Nephron (organoid): ENCODE measurements around the gene SULT2B1.

Source experiments
- H3K27ac Mint-ChIP-seq, 3 experiments: 2 replicates each; pipeline ENCODE4 v1.8.0; 2020; ENCODE audit warnings: mixed read lengths in 3 of 3, mild to moderate bottlenecking in 2 of 3, moderate library complexity in 1 of 3
- H3K27me3 Mint-ChIP-seq: 2 replicates; pipeline ENCODE4 v1.8.0; 2021; ENCODE audit warnings: low read depth, mild to moderate bottlenecking, moderate library complexity, mixed read lengths
- H3K36me3 Mint-ChIP-seq: 2 replicates; pipeline ENCODE4 v1.8.0; 2020; ENCODE audit warnings: low read depth, mixed read lengths
- H3K4me1 Mint-ChIP-seq: 2 replicates; pipeline ENCODE4 v1.8.0; 2020; ENCODE audit warnings: mixed read lengths
- H3K4me3 Mint-ChIP-seq, 3 experiments: 2 replicates each; pipeline ENCODE4 v1.8.0; 2020; ENCODE audit warnings: mild to moderate bottlenecking in 3 of 3, mixed read lengths in 3 of 3, moderate library complexity in 2 of 3
- H3K9me3 Mint-ChIP-seq: 2 replicates; pipeline ENCODE4 v1.8.0; 2020; ENCODE audit warnings: mixed read lengths
- CTCF ChIP-seq, 3 experiments: fragments of 200-600 bp; sonication (generic); IDR thresholded peaks; one replicate each; pipeline ENCODE4 v1.5.0; 2021; ENCODE audit warnings: antibody characterized with exemption in 3 of 3; ENCODE audit not compliant: unreplicated experiment in 3 of 3

SULT2B1 gene

GRCh38 chr19:48596679-48597465 is 44.9 kb downstream of the SULT2B1 start:
- no peak overlapping the region for H3K4me3 Mint-ChIP-seq
- H3K9me3 Mint-ChIP-seq = no peaks in the 10 kb centered on the region
- TF ChIP-seq CTCF (IDR thresholded peaks at IDR 0.05; ENCODE audit: unreplicated experiment in 3 of 3) = no peak
- H3K36me3 Mint-ChIP-seq = no peaks in the 10 kb centered on the region
- no peak overlapping the region for H3K27ac Mint-ChIP-seq
- H3K4me1 Mint-ChIP-seq = no peaks in the 10 kb centered on the region
- peaks cover 4% of the 10 kb centered on the region for H3K27me3 Mint-ChIP-seq

- TF ChIP-seq CTCF (IDR thresholded peaks at IDR 0.05; ENCODE audit: unreplicated experiment in 3 of 3) = no peak
- no peak overlapping the region for H3K4me3 Mint-ChIP-seq
- H3K9me3 Mint-ChIP-seq = no peaks in the 10 kb centered on the region
- H3K4me1 Mint-ChIP-seq = no peaks in the 10 kb centered on the region
- H3K36me3 Mint-ChIP-seq = no peaks in the 10 kb centered on the region
- H3K27ac Mint-ChIP-seq = no peak overlapping the region
- H3K27me3 Mint-ChIP-seq = no peaks in the 10 kb centered on the region
These were observed 47.2 kb downstream of the SULT2B1 start for GRCh38 chr19:48598996-48599700.

GRCh38 chr19:48600679-48601417 is 48.9 kb downstream of the SULT2B1 start:
- Mint-ChIP-seq H3K27ac (no peak overlapping the region), H3K9me3 (no peaks in the 10 kb centered on the region), H3K27me3 (no peaks in the 10 kb centered on the region), H3K4me3 (no peak overlapping the region), H3K36me3 (no peaks in the 10 kb centered on the region), H3K4me1 (no peaks in the 10 kb centered on the region)
- no peak for TF ChIP-seq CTCF (IDR thresholded peaks at IDR 0.05; ENCODE audit: unreplicated experiment in 3 of 3)

GRCh38 chr19:48603001-48603400 is 51.0 kb downstream of the SULT2B1 start:
- H3K27me3 Mint-ChIP-seq = no peaks in the 10 kb centered on the region
- H3K36me3 Mint-ChIP-seq = no peaks in the 10 kb centered on the region
- H3K27ac Mint-ChIP-seq = no peak overlapping the region
- H3K4me3 Mint-ChIP-seq = no peak overlapping the region
- no peaks in the 10 kb centered on the region for H3K9me3 Mint-ChIP-seq
- TF ChIP-seq CTCF (IDR thresholded peaks at IDR 0.05; ENCODE audit: unreplicated experiment in 3 of 3) = no peak
- no peaks in the 10 kb centered on the region for H3K4me1 Mint-ChIP-seq

- Mint-ChIP-seq H3K27ac (no peak overlapping the region), H3K4me3 (no peak overlapping the region), H3K9me3 (no peaks in the 10 kb centered on the region), H3K27me3 (no peaks in the 10 kb centered on the region), H3K36me3 (no peaks in the 10 kb centered on the region), H3K4me1 (no peaks in the 10 kb centered on the region)
- no peak for TF ChIP-seq CTCF (IDR thresholded peaks at IDR 0.05; ENCODE audit: unreplicated experiment in 3 of 3)
These were observed 51.5 kb downstream of the SULT2B1 start for GRCh38 chr19:48603449-48603848.
